Putamen (tissue), 1 donor: ENCODE data around the gene NNAT.
A peak's percentile ranks its signal among the peaks of the same experiment; 100 is the strongest.
"Not testable (repeated sequence)": the region's sequence is repeated elsewhere in the genome, so short reads cannot be mapped to it uniquely, and the experiment has no call there.

Experiments
- DNase-seq: peaks from one replicate; pipeline ENCODE4 v3.0.0-alpha.2; 2016; ENCODE audit warnings: low spot score

The NNAT gene

GRCh38 chr20:37541326-37541725, 20.3 kb downstream of the NNAT start:
- DNase-seq, result no peak

GRCh38 chr20:37542281-37542680, 21.2 kb downstream of the NNAT start:
- DNase-seq, result no peak

GRCh38 chr20:37543828-37544227, 22.8 kb downstream of the NNAT start:
- DNase-seq, result no peak

GRCh38 chr20:37544386-37544785, 23.3 kb downstream of the NNAT start:
- no peak for DNase-seq

GRCh38 chr20:37545516-37545915, 24.5 kb downstream of the NNAT start:
- DNase-seq, result no peak

GRCh38 chr20:37547912-37548311, 26.9 kb downstream of the NNAT start:
- DNase-seq, result no peak

GRCh38 chr20:37550101-37550920, 29.3 kb downstream of the NNAT start:
- DNase-seq, result not testable (repeated sequence)

GRCh38 chr20:37551660-37552059, 30.6 kb downstream of the NNAT start:
- DNase-seq, result not testable (repeated sequence)

- DNase-seq, result peak; percentile 41
Measured at GRCh38 chr20:37552415-37552814, 31.4 kb downstream of the NNAT start.

GRCh38 chr20:37554721-37555298, 33.8 kb downstream of the NNAT start:
- not testable (repeated sequence) for DNase-seq

- DNase-seq, result no peak
Measured at GRCh38 chr20:37556538-37556937, 35.5 kb downstream of the NNAT start.

- no peak for DNase-seq
Measured at GRCh38 chr20:37558306-37558705, 37.3 kb downstream of the NNAT start.

GRCh38 chr20:37558779-37559178, 37.7 kb downstream of the NNAT start:
- DNase-seq, result no peak

- DNase-seq, result no peak
Measured at GRCh38 chr20:37559312-37560027, 38.4 kb downstream of the NNAT start.

- DNase-seq, result no peak
Measured at GRCh38 chr20:37560629-37561028, 39.6 kb downstream of the NNAT start.

GRCh38 chr20:37562695-37563480, 41.8 kb downstream of the NNAT start:
- no peak for DNase-seq

GRCh38 chr20:37564016-37564387, 43.0 kb downstream of the NNAT start:
- no peak for DNase-seq

- DNase-seq, result no peak
Measured at GRCh38 chr20:37564388-37565133, 43.5 kb downstream of the NNAT start.

GRCh38 chr20:37565134-37565811, 44.2 kb downstream of the NNAT start:
- DNase-seq, result no peak

- DNase-seq, result no peak
Measured at GRCh38 chr20:37566590-37567330, 45.7 kb downstream of the NNAT start.
